ACC112 (cell line): ENCODE results near the gene ASCL1.

Experiments used
- H2AFZ ChIP-seq: fragments of 200-600 bp; sonication (generic); one replicate; pipeline ENCODE4 v1.6.0; 2017; ENCODE audit warnings: antibody characterized with exemption, low read length; ENCODE audit not compliant: unreplicated experiment
- H3K27ac ChIP-seq: fragments of 200-600 bp; sonication (generic); 2 replicates; pipeline ENCODE4 v1.5.1; 2014; ENCODE audit warnings: low read depth, mild to moderate bottlenecking, antibody characterized with exemption, low read length, moderate library complexity
- H3K27me3 ChIP-seq: fragments of 200-600 bp; sonication (generic); 2 replicates; pipeline ENCODE4 v1.6.1; 2014; ENCODE audit warnings: mild to moderate bottlenecking, antibody characterized with exemption, low read length, moderate library complexity, mixed read lengths; ENCODE audit not compliant: insufficient read depth
- H3K36me3 ChIP-seq: fragments of 200-600 bp; sonication (generic); 2 replicates; pipeline ENCODE4 v1.6.1; 2016; ENCODE audit warnings: mild to moderate bottlenecking, antibody characterized with exemption, low read length, moderate library complexity, mixed read lengths; ENCODE audit not compliant: insufficient read depth
- H3K4me1 ChIP-seq: fragments of 200-600 bp; sonication (generic); one replicate; pipeline ENCODE4 v1.6.1; 2016; ENCODE audit warnings: low read length, mixed read lengths; ENCODE audit not compliant: insufficient read depth, unreplicated experiment, control insufficient read depth
- H3K4me3 ChIP-seq: fragments of 200-600 bp; sonication (generic); 2 replicates; pipeline ENCODE4 v1.5.1; 2014; ENCODE audit warnings: mild to moderate bottlenecking, low read depth, low read length
- H3K79me2 ChIP-seq: fragments of 200-600 bp; sonication (generic); one replicate; pipeline ENCODE4 v1.6.0; 2016; ENCODE audit warnings: low read length; ENCODE audit not compliant: control insufficient read depth, unreplicated experiment, insufficient read depth

Gene ASCL1

DNA sequence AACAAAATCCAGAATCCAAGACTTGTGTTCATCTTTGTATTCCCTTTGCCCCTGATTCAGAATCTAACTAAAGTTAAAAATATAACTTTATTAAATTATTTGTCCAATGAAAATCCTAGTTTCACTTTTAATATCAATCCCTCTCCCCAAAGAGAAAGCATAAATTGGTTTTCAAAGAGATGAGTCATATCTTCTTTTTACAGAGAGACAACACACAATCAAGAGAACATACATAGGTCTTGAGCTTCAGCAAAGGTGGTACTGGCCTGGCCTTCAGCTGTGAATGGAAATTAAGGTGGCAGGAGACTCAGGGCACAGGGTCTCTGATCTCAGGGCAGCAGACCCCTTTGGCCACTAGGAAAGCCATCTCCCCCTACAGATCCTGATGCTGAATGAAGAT is 4.3 kb upstream of the ASCL1 start:
- Histone ChIP-seq H3K36me3 (no peaks in the 10 kb centered on the region), H2AFZ (no peak overlapping the region), H3K27me3 (peaks cover 87% of the 10 kb centered on the region), H3K79me2 (no peaks in the 10 kb centered on the region), H3K4me1 (no peaks in the 10 kb centered on the region), H3K27ac (no peak overlapping the region), H3K4me3 (no peak overlapping the region)

DNA sequence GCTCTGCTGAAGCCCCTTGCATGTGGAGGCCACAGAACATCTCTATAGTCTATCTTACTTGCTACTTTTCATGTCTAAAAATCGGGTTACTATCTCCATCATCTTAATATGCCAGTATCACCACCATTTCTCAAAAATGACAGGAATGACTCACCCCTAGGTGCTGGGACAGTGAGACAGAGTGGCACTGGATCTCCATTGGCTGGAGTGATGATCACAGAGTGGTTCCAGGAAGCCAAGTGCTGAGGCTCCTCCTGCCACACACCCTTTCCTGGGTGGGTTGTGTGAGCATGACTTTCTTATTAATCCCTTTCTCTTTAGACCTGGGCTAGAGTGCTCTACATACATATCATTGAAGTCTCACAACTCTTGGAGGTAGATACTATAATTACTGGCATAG is 3.3 kb upstream of the ASCL1 start:
- Histone ChIP-seq H3K27ac (no peak overlapping the region), H3K4me1 (no peaks in the 10 kb centered on the region), H3K27me3 (peaks cover 95% of the 10 kb centered on the region), H3K79me2 (no peaks in the 10 kb centered on the region), H3K4me3 (no peak overlapping the region), H2AFZ (no peak overlapping the region), H3K36me3 (no peaks in the 10 kb centered on the region)

DNA sequence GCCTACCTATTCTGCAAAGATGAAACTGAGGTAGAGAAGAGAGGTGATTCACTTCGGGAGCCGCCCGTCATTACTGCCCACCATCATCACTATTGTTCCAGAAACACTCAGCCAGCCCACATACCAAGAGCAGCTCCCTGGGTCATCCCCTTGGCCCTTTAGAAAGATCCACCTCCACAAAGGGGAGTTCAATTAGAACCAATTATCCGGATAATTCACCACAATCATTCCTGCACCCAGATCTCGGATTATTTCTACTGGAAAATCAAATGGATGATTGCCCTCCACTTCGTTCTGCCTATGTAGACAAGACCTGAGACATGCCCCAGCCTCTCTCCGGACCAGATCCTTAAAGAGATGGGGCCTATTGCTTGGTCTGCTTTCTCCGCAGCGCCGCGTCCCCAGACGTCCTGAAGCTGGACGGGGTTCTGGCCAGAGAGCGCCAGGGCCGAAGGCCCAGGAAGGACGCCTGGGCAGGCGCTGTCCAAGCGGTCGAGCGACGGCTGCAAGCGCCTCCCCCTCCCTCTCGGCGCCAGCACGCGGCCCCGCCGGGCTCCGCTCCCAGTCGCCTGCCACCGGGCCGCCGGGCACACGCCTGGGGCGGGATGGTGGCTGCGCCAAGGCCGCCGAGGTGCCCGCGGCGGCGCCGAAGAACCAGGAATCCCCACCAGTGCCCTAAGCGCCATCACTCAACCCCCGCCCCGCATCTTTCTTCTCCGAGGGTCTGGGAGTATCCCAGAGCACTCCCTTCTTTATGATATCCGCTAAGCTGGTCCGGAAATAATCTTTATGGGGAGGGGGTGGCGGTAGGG is 1.3 kb upstream of the ASCL1 start:
- Histone ChIP-seq H3K4me1 (no peaks in the 10 kb centered on the region), H3K36me3 (no peaks in the 10 kb centered on the region), H3K79me2 (no peaks in the 10 kb centered on the region), H3K27ac (no peak overlapping the region), H2AFZ (no peak overlapping the region), H3K4me3 (no peak overlapping the region), H3K27me3 (peaks cover 96% of the 10 kb centered on the region)

DNA sequence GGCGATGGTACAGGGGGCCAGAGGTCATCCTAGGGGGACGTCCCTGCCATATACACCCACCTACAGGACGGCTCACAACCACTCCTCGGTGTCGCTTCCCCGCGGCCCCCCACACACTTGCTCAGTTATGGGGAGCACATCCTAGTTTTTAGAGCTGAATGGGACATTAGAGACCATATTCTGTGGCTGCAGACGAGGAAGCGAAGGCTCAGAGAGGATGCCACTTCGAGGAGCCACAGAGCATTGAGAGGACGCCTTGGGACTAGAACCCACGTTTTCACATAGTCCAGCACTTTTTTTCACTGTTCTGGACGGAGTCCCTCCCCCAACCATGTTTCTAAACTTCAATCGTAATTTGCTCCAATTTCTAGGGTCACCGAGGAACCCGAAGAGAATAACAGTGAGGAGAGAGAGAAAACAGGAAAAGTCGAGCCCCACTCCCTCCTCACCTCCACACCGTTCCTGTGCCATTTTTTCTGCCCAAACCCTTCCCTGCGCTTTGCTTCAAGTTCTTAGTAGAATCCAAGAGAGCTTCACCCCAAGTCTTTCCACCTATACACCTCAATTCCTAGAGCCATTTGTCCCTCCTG is 641 bp upstream of the ASCL1 start:
- no peak overlapping the region for H3K4me3 ChIP-seq
- H3K4me1 ChIP-seq: no peaks in the 10 kb centered on the region
- H3K36me3 ChIP-seq: no peaks in the 10 kb centered on the region
- H2AFZ ChIP-seq: no peak overlapping the region
- peaks cover 96% of the 10 kb centered on the region for H3K27me3 ChIP-seq
- H3K27ac ChIP-seq: no peak overlapping the region
- H3K79me2 ChIP-seq: no peaks in the 10 kb centered on the region

DNA sequence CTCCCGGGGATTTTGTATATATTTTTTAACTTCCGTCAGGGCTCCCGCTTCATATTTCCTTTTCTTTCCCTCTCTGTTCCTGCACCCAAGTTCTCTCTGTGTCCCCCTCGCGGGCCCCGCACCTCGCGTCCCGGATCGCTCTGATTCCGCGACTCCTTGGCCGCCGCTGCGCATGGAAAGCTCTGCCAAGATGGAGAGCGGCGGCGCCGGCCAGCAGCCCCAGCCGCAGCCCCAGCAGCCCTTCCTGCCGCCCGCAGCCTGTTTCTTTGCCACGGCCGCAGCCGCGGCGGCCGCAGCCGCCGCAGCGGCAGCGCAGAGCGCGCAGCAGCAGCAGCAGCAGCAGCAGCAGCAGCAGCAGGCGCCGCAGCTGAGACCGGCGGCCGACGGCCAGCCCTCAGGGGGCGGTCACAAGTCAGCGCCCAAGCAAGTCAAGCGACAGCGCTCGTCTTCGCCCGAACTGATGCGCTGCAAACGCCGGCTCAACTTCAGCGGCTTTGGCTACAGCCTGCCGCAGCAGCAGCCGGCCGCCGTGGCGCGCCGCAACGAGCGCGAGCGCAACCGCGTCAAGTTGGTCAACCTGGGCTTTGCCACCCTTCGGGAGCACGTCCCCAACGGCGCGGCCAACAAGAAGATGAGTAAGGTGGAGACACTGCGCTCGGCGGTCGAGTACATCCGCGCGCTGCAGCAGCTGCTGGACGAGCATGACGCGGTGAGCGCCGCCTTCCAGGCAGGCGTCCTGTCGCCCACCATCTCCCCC is 777 bp downstream of the ASCL1 start:
- H2AFZ ChIP-seq: peak overlapping the region; percentile 68
- peak overlapping the region; percentile 69 for H3K4me3 ChIP-seq
- H3K27ac ChIP-seq: no peak overlapping the region
- H3K79me2 ChIP-seq: no peaks in the 10 kb centered on the region
- H3K4me1 ChIP-seq: no peaks in the 10 kb centered on the region
- H3K36me3 ChIP-seq: no peaks in the 10 kb centered on the region
- peaks cover 98% of the 10 kb centered on the region for H3K27me3 ChIP-seq

DNA sequence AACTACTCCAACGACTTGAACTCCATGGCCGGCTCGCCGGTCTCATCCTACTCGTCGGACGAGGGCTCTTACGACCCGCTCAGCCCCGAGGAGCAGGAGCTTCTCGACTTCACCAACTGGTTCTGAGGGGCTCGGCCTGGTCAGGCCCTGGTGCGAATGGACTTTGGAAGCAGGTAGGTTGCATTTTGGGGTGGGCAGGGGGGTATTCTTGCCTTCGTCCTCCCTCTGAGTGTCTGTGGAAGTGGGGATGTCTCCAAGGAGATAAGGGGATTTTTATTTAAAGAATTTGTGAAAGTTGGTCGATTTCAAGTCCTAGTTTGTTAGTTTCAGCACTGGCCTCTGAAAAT is 1.3 kb downstream of the ASCL1 start:
- Histone ChIP-seq H3K36me3 (no peaks in the 10 kb centered on the region), H3K27me3 (peaks cover 98% of the 10 kb centered on the region), H2AFZ (no peak overlapping the region), H3K79me2 (no peaks in the 10 kb centered on the region), H3K27ac (no peak overlapping the region), H3K4me1 (no peaks in the 10 kb centered on the region), H3K4me3 (peak overlapping the region; percentile 69; the same call in 1 of the 2 replicates)

DNA sequence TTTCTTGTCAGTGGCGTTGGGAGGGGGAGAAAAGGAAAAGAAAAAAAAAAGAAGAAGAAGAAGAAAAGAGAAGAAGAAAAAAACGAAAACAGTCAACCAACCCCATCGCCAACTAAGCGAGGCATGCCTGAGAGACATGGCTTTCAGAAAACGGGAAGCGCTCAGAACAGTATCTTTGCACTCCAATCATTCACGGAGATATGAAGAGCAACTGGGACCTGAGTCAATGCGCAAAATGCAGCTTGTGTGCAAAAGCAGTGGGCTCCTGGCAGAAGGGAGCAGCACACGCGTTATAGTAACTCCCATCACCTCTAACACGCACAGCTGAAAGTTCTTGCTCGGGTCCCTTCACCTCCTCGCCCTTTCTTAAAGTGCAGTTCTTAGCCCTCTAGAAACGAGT is 1.9 kb downstream of the ASCL1 start:
- Histone ChIP-seq H2AFZ (no peak overlapping the region), H3K27me3 (peaks cover 98% of the 10 kb centered on the region), H3K4me1 (no peaks in the 10 kb centered on the region), H3K79me2 (no peaks in the 10 kb centered on the region), H3K4me3 (no peak overlapping the region), H3K36me3 (no peaks in the 10 kb centered on the region), H3K27ac (no peak overlapping the region)

DNA sequence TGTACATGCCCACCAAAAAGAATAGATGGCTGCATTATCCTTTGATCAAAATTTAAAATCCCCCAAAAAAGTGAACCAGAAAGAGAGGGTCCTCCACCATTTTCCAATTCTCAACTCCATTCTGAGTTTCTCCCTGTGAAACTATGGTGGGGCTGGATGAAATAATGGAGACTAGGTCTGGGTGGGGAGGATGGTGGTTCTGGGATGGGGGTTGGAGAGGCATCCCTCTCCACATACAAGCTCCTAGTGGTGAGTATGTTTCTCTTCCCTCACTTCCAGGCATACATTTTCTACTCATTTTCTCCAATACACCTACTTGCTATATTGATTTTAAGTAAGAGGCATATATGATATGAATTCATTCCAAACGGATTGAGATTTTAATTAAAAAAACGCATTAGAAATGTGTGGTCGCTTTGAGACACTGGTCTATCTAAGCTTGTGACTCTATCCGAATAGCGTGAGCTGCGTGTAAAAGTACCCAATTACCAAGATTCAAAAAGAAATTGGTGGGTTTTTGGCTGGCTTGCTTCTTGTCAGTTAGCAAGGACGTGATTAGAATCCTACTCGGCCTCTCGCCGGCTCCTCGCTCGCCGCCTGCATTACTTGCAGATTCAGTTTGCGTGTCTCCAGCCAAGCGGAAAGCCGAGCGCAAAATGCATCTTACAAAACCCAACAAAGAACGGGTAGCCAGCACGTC is 3.4 kb downstream of the ASCL1 start:
- Histone ChIP-seq H3K27ac (no peak overlapping the region), H3K36me3 (no peaks in the 10 kb centered on the region), H3K4me3 (no peak overlapping the region), H3K4me1 (no peaks in the 10 kb centered on the region), H3K79me2 (no peaks in the 10 kb centered on the region), H2AFZ (no peak overlapping the region), H3K27me3 (peaks cover 95% of the 10 kb centered on the region)

DNA sequence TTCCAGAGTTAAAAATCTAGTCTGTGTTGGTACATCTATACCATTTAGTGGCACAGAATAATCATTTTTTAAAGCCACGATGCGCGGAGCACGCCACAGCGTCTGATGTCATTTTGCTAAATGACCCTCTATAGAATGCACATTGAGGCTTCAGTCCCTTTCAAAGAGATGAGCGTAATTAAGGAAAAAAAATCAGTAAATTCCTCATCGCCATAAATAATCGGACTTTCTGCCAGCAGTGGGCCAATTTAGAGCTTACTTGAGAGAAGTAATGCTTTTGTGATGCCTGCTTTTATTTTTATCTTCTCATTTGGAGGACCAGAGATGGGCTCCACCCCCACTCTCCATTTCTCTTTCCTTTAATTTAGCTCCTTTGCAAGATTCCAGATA is 4.0 kb downstream of the ASCL1 start:
- H3K27ac ChIP-seq: no peak overlapping the region

DNA sequence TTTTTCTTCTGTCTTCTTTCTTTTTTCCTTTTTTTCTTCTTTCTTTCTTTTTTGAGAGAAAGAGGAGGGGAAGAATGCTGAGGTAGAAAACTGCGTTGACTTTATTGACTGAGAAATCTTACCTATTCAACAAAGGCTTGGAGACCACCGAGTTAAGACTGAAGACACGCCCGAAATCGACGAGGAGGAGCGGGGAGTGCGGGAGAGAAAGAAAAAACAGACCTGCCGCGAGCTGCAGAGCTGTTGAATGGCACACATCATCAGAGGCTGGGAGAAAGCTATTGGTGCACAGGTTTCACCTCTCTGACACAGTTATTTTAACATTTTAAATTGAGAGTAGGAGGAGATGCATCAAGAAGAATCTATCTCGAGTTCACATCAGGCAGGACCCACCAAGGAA is 5.1 kb downstream of the ASCL1 start:
- H2AFZ ChIP-seq: no peak overlapping the region
- H3K4me1 ChIP-seq: no peaks in the 10 kb centered on the region
- H3K79me2 ChIP-seq: no peaks in the 10 kb centered on the region
- H3K27ac ChIP-seq: no peak overlapping the region
- H3K4me3 ChIP-seq: no peak overlapping the region
- peaks cover 83% of the 10 kb centered on the region for H3K27me3 ChIP-seq
- no peaks in the 10 kb centered on the region for H3K36me3 ChIP-seq

More for the DNA sequence above, 4.0 kb downstream of the ASCL1 start:
- peaks cover 89% of the 10 kb centered on the region for H3K27me3 ChIP-seq
- H3K36me3 ChIP-seq: no peaks in the 10 kb centered on the region
- no peaks in the 10 kb centered on the region for H3K4me1 ChIP-seq
- no peaks in the 10 kb centered on the region for H3K79me2 ChIP-seq
- H2AFZ ChIP-seq: no peak overlapping the region
- H3K4me3 ChIP-seq: no peak overlapping the region
